ENCODE data around the gene APOC3.

The APOC3 gene

GRCh38 chr11:116792144-116792868 is 37.4 kb upstream of the APOC3 start:
- no peak overlapping the region for H4K8ac ChIP-seq (ENCODE audit: low read length)
- H2BK15ac ChIP-seq (ENCODE audit: low read depth, poor library complexity, severe bottlenecking): no peak overlapping the region
- H3K27ac ChIP-seq (ENCODE audit: low read length, poor library complexity, severe bottlenecking): no peak overlapping the region
- H2BK12ac ChIP-seq (ENCODE audit: low read length in 2 of 2): no peak overlapping the region
- no peak overlapping the region for H3K14ac ChIP-seq (ENCODE audit: low read length in 2 of 2)
- no peaks in the 10 kb centered on the region for H3K27me3 ChIP-seq (ENCODE audit: control insufficient read depth in 1 of 2, insufficient read depth in 1 of 2, low read length in 2 of 2)
- no peak overlapping the region for H3K23ac ChIP-seq (ENCODE audit: low read length in 2 of 2)
- no peak overlapping the region for H2AFZ ChIP-seq (ENCODE audit: low read depth, low read length)
- no peak overlapping the region for H2BK120ac ChIP-seq (ENCODE audit: low read depth, low read length)
- H3K4ac ChIP-seq (ENCODE audit: low read depth in 1 of 2, low read length in 2 of 2): no peak overlapping the region
- no peak overlapping the region for H3K18ac ChIP-seq (ENCODE audit: low read depth in 1 of 2, low read length in 2 of 2)
- no peaks in the 10 kb centered on the region for H3K9me3 ChIP-seq (ENCODE audit: control insufficient read depth, low read length)
- H4K91ac ChIP-seq (ENCODE audit: low read length): no peak overlapping the region
- no peak overlapping the region for H3K4me2 ChIP-seq (ENCODE audit: low read length, poor library complexity, severe bottlenecking)
- no peaks in the 10 kb centered on the region for H3K36me3 ChIP-seq (ENCODE audit: control insufficient read depth in 1 of 2, insufficient read depth in 2 of 2, low read depth in 1 of 2, low read length in 2 of 2)
- WGBS: 86% methylated on average over 8 of the region's 8 CpGs
- peak overlapping the region; percentile 6 for H2AK5ac ChIP-seq (ENCODE audit: low read length, severe bottlenecking)
- H3K9ac ChIP-seq (ENCODE audit: low read length): peak overlapping the region; percentile 0
- peaks cover 13% of the 10 kb centered on the region for H3K4me1 ChIP-seq (ENCODE audit: control insufficient read depth, insufficient read depth, low read depth, low read length)
- no peak overlapping the region for H3K4me3 ChIP-seq (ENCODE audit: insufficient read depth in 1 of 2, low read depth in 1 of 2, low read length in 2 of 2)
- no peak for DNase-seq
- no peak overlapping the region for H2BK5ac ChIP-seq (ENCODE audit: low read depth, low read length, poor library complexity, severe bottlenecking)
- H3K79me1 ChIP-seq (replicated peaks; ENCODE audit: low read length, poor library complexity, severe bottlenecking): peaks cover 3% of the 10 kb centered on the region

- no peaks in the 10 kb centered on the region for H3K9me3 ChIP-seq (ENCODE audit: control insufficient read depth, low read length)
- H2BK5ac ChIP-seq (ENCODE audit: low read depth, low read length, poor library complexity, severe bottlenecking): no peak overlapping the region
- H3K27me3 ChIP-seq (ENCODE audit: control insufficient read depth in 1 of 2, insufficient read depth in 1 of 2, low read length in 2 of 2): no peaks in the 10 kb centered on the region
- H3K4me1 ChIP-seq (ENCODE audit: control insufficient read depth, insufficient read depth, low read depth, low read length): peaks cover 13% of the 10 kb centered on the region
- no peak overlapping the region for H3K23ac ChIP-seq (ENCODE audit: low read length in 2 of 2)
- H2AFZ ChIP-seq (ENCODE audit: low read depth, low read length): no peak overlapping the region
- H2BK12ac ChIP-seq (ENCODE audit: low read length in 2 of 2): no peak overlapping the region
- no peak overlapping the region for H4K91ac ChIP-seq (ENCODE audit: low read length)
- peak overlapping the region; percentile 0 for H3K9ac ChIP-seq (ENCODE audit: low read length)
- peak; percentile 40 for DNase-seq
- H3K18ac ChIP-seq (ENCODE audit: low read depth in 1 of 2, low read length in 2 of 2): no peak overlapping the region
- H2BK120ac ChIP-seq (ENCODE audit: low read depth, low read length): no peak overlapping the region
- H2AK5ac ChIP-seq (ENCODE audit: low read length, severe bottlenecking): peak overlapping the region; percentile 6
- WGBS: 89% methylated on average over 5 of the region's 8 CpGs
- no peak overlapping the region for H3K27ac ChIP-seq (ENCODE audit: low read length, poor library complexity, severe bottlenecking)
- H3K4ac ChIP-seq (ENCODE audit: low read depth in 1 of 2, low read length in 2 of 2): no peak overlapping the region
- peaks cover 3% of the 10 kb centered on the region for H3K79me1 ChIP-seq (replicated peaks; ENCODE audit: low read length, poor library complexity, severe bottlenecking)
- H3K4me2 ChIP-seq (ENCODE audit: low read length, poor library complexity, severe bottlenecking): no peak overlapping the region
- H3K4me3 ChIP-seq (ENCODE audit: insufficient read depth in 1 of 2, low read depth in 1 of 2, low read length in 2 of 2): peak overlapping the region in 1 of 2 experiments; percentile 5
- no peak overlapping the region for H3K14ac ChIP-seq (ENCODE audit: low read length in 2 of 2)
- no peaks in the 10 kb centered on the region for H3K36me3 ChIP-seq (ENCODE audit: control insufficient read depth in 1 of 2, insufficient read depth in 2 of 2, low read depth in 1 of 2, low read length in 2 of 2)
- H4K8ac ChIP-seq (ENCODE audit: low read length): no peak overlapping the region
- H2BK15ac ChIP-seq (ENCODE audit: low read depth, poor library complexity, severe bottlenecking): no peak overlapping the region
These were observed 36.6 kb upstream of the APOC3 start for GRCh38 chr11:116792869-116793771.

- Histone ChIP-seq H3K4me3 (ENCODE audit: insufficient read depth in 1 of 2, low read depth in 1 of 2, low read length in 2 of 2) (no peak overlapping the region), H3K36me3 (ENCODE audit: control insufficient read depth in 1 of 2, insufficient read depth in 2 of 2, low read depth in 1 of 2, low read length in 2 of 2) (no peaks in the 10 kb centered on the region), H3K18ac (ENCODE audit: low read depth in 1 of 2, low read length in 2 of 2) (no peak overlapping the region), H3K27me3 (ENCODE audit: control insufficient read depth in 1 of 2, insufficient read depth in 1 of 2, low read length in 2 of 2) (no peaks in the 10 kb centered on the region), H2BK15ac (ENCODE audit: low read depth, poor library complexity, severe bottlenecking) (no peak overlapping the region), H3K23ac (ENCODE audit: low read length in 2 of 2) (no peak overlapping the region), H4K91ac (ENCODE audit: low read length) (no peak overlapping the region), H3K9ac (ENCODE audit: low read length) (no peak overlapping the region), H3K14ac (ENCODE audit: low read length in 2 of 2) (no peak overlapping the region), H2BK12ac (ENCODE audit: low read length in 2 of 2) (no peak overlapping the region), H2BK5ac (ENCODE audit: low read depth, low read length, poor library complexity, severe bottlenecking) (no peak overlapping the region), H3K79me1 (replicated peaks; ENCODE audit: low read length, poor library complexity, severe bottlenecking) (no peaks in the 10 kb centered on the region), H3K4ac (ENCODE audit: low read depth in 1 of 2, low read length in 2 of 2) (no peak overlapping the region), H3K9me3 (ENCODE audit: control insufficient read depth, low read length) (no peaks in the 10 kb centered on the region), H4K8ac (ENCODE audit: low read length) (no peak overlapping the region), H3K4me1 (ENCODE audit: control insufficient read depth, insufficient read depth, low read depth, low read length) (peaks cover 10% of the 10 kb centered on the region), H2AFZ (ENCODE audit: low read depth, low read length) (no peak overlapping the region), H3K4me2 (ENCODE audit: low read length, poor library complexity, severe bottlenecking) (no peak overlapping the region), H2AK5ac (ENCODE audit: low read length, severe bottlenecking) (no peak overlapping the region), H3K27ac (ENCODE audit: low read length, poor library complexity, severe bottlenecking) (no peak overlapping the region), H2BK120ac (ENCODE audit: low read depth, low read length) (no peak overlapping the region)
- WGBS: no CpG with 5 or more reads among the region's 1 CpG
- DNase-seq: no peak
These were observed 36.0 kb upstream of the APOC3 start for GRCh38 chr11:116793772-116794097.

- no peak overlapping the region for H2AFZ ChIP-seq (ENCODE audit: low read depth, low read length)
- H3K23ac ChIP-seq (ENCODE audit: low read length in 2 of 2): no peak overlapping the region
- H3K4me2 ChIP-seq (ENCODE audit: low read length, poor library complexity, severe bottlenecking): no peak overlapping the region
- H2AK5ac ChIP-seq (ENCODE audit: low read length, severe bottlenecking): no peak overlapping the region
- peaks cover 7% of the 10 kb centered on the region for H3K4me1 ChIP-seq (ENCODE audit: control insufficient read depth, insufficient read depth, low read depth, low read length)
- no peaks in the 10 kb centered on the region for H3K36me3 ChIP-seq (ENCODE audit: control insufficient read depth in 1 of 2, insufficient read depth in 2 of 2, low read depth in 1 of 2, low read length in 2 of 2)
- H3K27me3 ChIP-seq (ENCODE audit: control insufficient read depth in 1 of 2, insufficient read depth in 1 of 2, low read length in 2 of 2): no peaks in the 10 kb centered on the region
- H3K4me3 ChIP-seq (ENCODE audit: insufficient read depth in 1 of 2, low read depth in 1 of 2, low read length in 2 of 2): no peak overlapping the region
- WGBS: 78% methylated on average over 2 of the region's 2 CpGs
- no peak overlapping the region for H3K18ac ChIP-seq (ENCODE audit: low read depth in 1 of 2, low read length in 2 of 2)
- no peak overlapping the region for H3K9ac ChIP-seq (ENCODE audit: low read length)
- no peaks in the 10 kb centered on the region for H3K79me1 ChIP-seq (replicated peaks; ENCODE audit: low read length, poor library complexity, severe bottlenecking)
- H4K8ac ChIP-seq (ENCODE audit: low read length): no peak overlapping the region
- no peak overlapping the region for H2BK15ac ChIP-seq (ENCODE audit: low read depth, poor library complexity, severe bottlenecking)
- H4K91ac ChIP-seq (ENCODE audit: low read length): no peak overlapping the region
- H3K14ac ChIP-seq (ENCODE audit: low read length in 2 of 2): no peak overlapping the region
- H3K27ac ChIP-seq (ENCODE audit: low read length, poor library complexity, severe bottlenecking): no peak overlapping the region
- no peaks in the 10 kb centered on the region for H3K9me3 ChIP-seq (ENCODE audit: control insufficient read depth, low read length)
- no peak overlapping the region for H2BK12ac ChIP-seq (ENCODE audit: low read length in 2 of 2)
- no peak overlapping the region for H2BK5ac ChIP-seq (ENCODE audit: low read depth, low read length, poor library complexity, severe bottlenecking)
- H2BK120ac ChIP-seq (ENCODE audit: low read depth, low read length): no peak overlapping the region
- no peak for DNase-seq
- no peak overlapping the region for H3K4ac ChIP-seq (ENCODE audit: low read depth in 1 of 2, low read length in 2 of 2)
These were observed 34.9 kb upstream of the APOC3 start for GRCh38 chr11:116794851-116795250.
